RWPE2 (cell line): Measurements from ENCODE around the gene PELO.
"Not testable (repeated sequence)": the region's sequence is repeated elsewhere in the genome, so short reads cannot be mapped to it uniquely, and the experiment has no call there.

ENCODE experiments used
- ATAC-seq: fragments of 200-7000 bp; cut with Tn5 transposase; 3 replicates; pipeline ENCODE4 v1.9.1; 2021; ENCODE audit warnings: low read depth
- DNase-seq: peaks from one replicate; pipeline ENCODE4 v3.0.0-alpha.2; 2020; ENCODE audit warnings: low spot score
- H3K27ac ChIP-seq: fragments of 450-650 bp; 2 replicates; pipeline ENCODE4 v1.5.1; 2017; ENCODE audit warnings: mild to moderate bottlenecking; ENCODE audit not compliant: poor library complexity, severe bottlenecking
- H3K27me3 ChIP-seq: fragments of 250-450 bp; sonication (Bioruptor Pico); 2 replicates; pipeline ENCODE4 v1.5.1; 2021; ENCODE audit warnings: mild to moderate bottlenecking, moderate library complexity; ENCODE audit not compliant: insufficient read depth, poor library complexity, severe bottlenecking
- H3K36me3 ChIP-seq: fragments of 250-450 bp; sonication (Bioruptor Pico); 2 replicates; pipeline ENCODE4 v1.5.1; 2020; ENCODE audit warnings: low read depth, mild to moderate bottlenecking, moderate library complexity
- H3K4me1 ChIP-seq: fragments of 250-450 bp; sonication (Bioruptor Pico); 2 replicates; pipeline ENCODE4 v1.5.1; 2021; ENCODE audit warnings: mild to moderate bottlenecking, moderate library complexity; ENCODE audit not compliant: insufficient read depth, poor library complexity, severe bottlenecking
- H3K4me3 ChIP-seq: fragments of 250-450 bp; sonication (Bioruptor Pico); 2 replicates; pipeline ENCODE4 v1.5.1; 2021; ENCODE audit warnings: mild to moderate bottlenecking, moderate library complexity; ENCODE audit not compliant: severe bottlenecking
- H3K9me3 ChIP-seq: fragments of 250-450 bp; sonication (Bioruptor Pico); 2 replicates; pipeline ENCODE4 v1.5.1; 2021; ENCODE audit warnings: mild to moderate bottlenecking, moderate library complexity; ENCODE audit not compliant: severe bottlenecking
- CTCF ChIP-seq: fragments of 450-650 bp; IDR thresholded peaks from one replicate; pipeline ENCODE4 v1.5.1; 2017; ENCODE audit warnings: mild to moderate bottlenecking, moderate library complexity; ENCODE audit not compliant: poor library complexity, severe bottlenecking

The PELO gene

GRCh38 chr5:52810426-52810825 is 22.7 kb downstream of the PELO start:
- no peaks in the 10 kb centered on the region for H3K27me3 ChIP-seq
- H3K36me3 ChIP-seq, result peaks cover 6% of the 10 kb centered on the region; the same call in 1 of the 2 replicates
- H3K4me1 ChIP-seq, result peaks cover 26% of the 10 kb centered on the region
- H3K27ac ChIP-seq, result peak overlapping the region; percentile 10
- DNase-seq, result no peak
- TF ChIP-seq CTCF, result no peak
- H3K4me3 ChIP-seq, result no peak overlapping the region
- no peaks in the 10 kb centered on the region for H3K9me3 ChIP-seq
- ATAC-seq, result no peak

- Histone ChIP-seq H3K36me3 (no peaks in the 10 kb centered on the region; the same call in 1 of the 2 replicates), H3K9me3 (no peaks in the 10 kb centered on the region), H3K4me1 (peaks cover 26% of the 10 kb centered on the region), H3K27ac (peak overlapping the region; percentile 10), H3K4me3 (no peak overlapping the region), H3K27me3 (no peaks in the 10 kb centered on the region)
- no peak for TF ChIP-seq CTCF
- DNase-seq (no peak), ATAC-seq (peak; percentile 73)
Measured at GRCh38 chr5:52811067-52811749, 23.5 kb downstream of the PELO start.

GRCh38 chr5:52814352-52815148 is 26.8 kb downstream of the PELO start:
- Histone ChIP-seq H3K9me3 (no peaks in the 10 kb centered on the region), H3K4me3 (no peak overlapping the region), H3K27me3 (no peaks in the 10 kb centered on the region), H3K36me3 (no peaks in the 10 kb centered on the region), H3K27ac (no peak overlapping the region), H3K4me1 (peaks cover 18% of the 10 kb centered on the region)
- no peak for ATAC-seq
- no peak for DNase-seq
- TF ChIP-seq CTCF, result no peak

GRCh38 chr5:52817818-52818217 is 30.1 kb downstream of the PELO start:
- H3K36me3 ChIP-seq, result no peaks in the 10 kb centered on the region
- H3K27me3 ChIP-seq, result no peaks in the 10 kb centered on the region
- no peak overlapping the region for H3K4me3 ChIP-seq
- H3K4me1 ChIP-seq, result no peaks in the 10 kb centered on the region
- ATAC-seq (no peak), DNase-seq (no peak)
- H3K27ac ChIP-seq, result no peak overlapping the region
- no peak for TF ChIP-seq CTCF
- no peaks in the 10 kb centered on the region for H3K9me3 ChIP-seq

- Histone ChIP-seq H3K36me3 (no peaks in the 10 kb centered on the region), H3K9me3 (no peaks in the 10 kb centered on the region), H3K4me1 (no peaks in the 10 kb centered on the region), H3K4me3 (no peak overlapping the region), H3K27ac (no peak overlapping the region), H3K27me3 (no peaks in the 10 kb centered on the region)
- TF ChIP-seq CTCF, result no peak
- ATAC-seq (no peak), DNase-seq (no peak)
Measured at GRCh38 chr5:52818360-52818759, 30.6 kb downstream of the PELO start.

GRCh38 chr5:52818807-52819206 is 31.1 kb downstream of the PELO start:
- not testable (repeated sequence) for H3K36me3 ChIP-seq, ATAC-seq, H3K27ac ChIP-seq, H3K4me3 ChIP-seq, H3K9me3 ChIP-seq, H3K27me3 ChIP-seq, H3K4me1 ChIP-seq, DNase-seq
